ENCODE measurements around the gene PYY.

The PYY gene

GRCh38 chr17:43986225-43986981, 32.7 kb upstream of the PYY start:
- TF ChIP-seq CTCF (conservative IDR thresholded peaks at IDR 0.05; ENCODE audit: low read depth, low read length), result no peak
- DNase-seq (ENCODE audit: low read depth), result no peak
- no peak overlapping the region for H3K4me3 ChIP-seq (ENCODE audit: low read depth, low read length)

- peak overlapping the region; percentile 51 for H3K4me3 ChIP-seq (ENCODE audit: low read depth, low read length)
- TF ChIP-seq CTCF (conservative IDR thresholded peaks at IDR 0.05; ENCODE audit: low read depth, low read length), result no peak
- DNase-seq (ENCODE audit: low read depth), result no peak
Measured at GRCh38 chr17:43984521-43984920, 30.8 kb upstream of the PYY start.

- DNase-seq (ENCODE audit: low read depth), result no peak
- TF ChIP-seq CTCF (conservative IDR thresholded peaks at IDR 0.05; ENCODE audit: low read depth, low read length), result peak; percentile 52
- H3K4me3 ChIP-seq (ENCODE audit: low read depth, low read length), result peak overlapping the region; percentile 51
Measured at GRCh38 chr17:43983515-43984411, 30.0 kb upstream of the PYY start.

- H3K4me3 ChIP-seq (ENCODE audit: low read depth, low read length), result no peak overlapping the region
- DNase-seq (ENCODE audit: low read depth), result no peak
- no peak for TF ChIP-seq CTCF (conservative IDR thresholded peaks at IDR 0.05; ENCODE audit: low read depth, low read length)
Measured at GRCh38 chr17:43983196-43983514, 29.4 kb upstream of the PYY start.

GRCh38 chr17:43982171-43982570, 28.4 kb upstream of the PYY start:
- TF ChIP-seq CTCF (conservative IDR thresholded peaks at IDR 0.05; ENCODE audit: low read depth, low read length), result no peak
- DNase-seq (ENCODE audit: low read depth), result no peak

GRCh38 chr17:43979671-43980070, 25.9 kb upstream of the PYY start:
- DNase-seq (ENCODE audit: low read depth), result no peak
- H3K4me3 ChIP-seq (ENCODE audit: low read depth, low read length), result no peak overlapping the region
- no peak for TF ChIP-seq CTCF (conservative IDR thresholded peaks at IDR 0.05; ENCODE audit: low read depth, low read length)

More at GRCh38 chr17:43982171-43982570, 28.4 kb upstream of the PYY start:
- H3K4me3 ChIP-seq (ENCODE audit: low read depth, low read length), result no peak overlapping the region

All from choroid plexus epithelial cell (primary cell).